ENCODE data around the gene KIF3C.
"Not testable (repeated sequence)": the region's sequence is repeated elsewhere in the genome, so short reads cannot be mapped to it uniquely, and the experiment has no call there.

The KIF3C gene

DNA sequence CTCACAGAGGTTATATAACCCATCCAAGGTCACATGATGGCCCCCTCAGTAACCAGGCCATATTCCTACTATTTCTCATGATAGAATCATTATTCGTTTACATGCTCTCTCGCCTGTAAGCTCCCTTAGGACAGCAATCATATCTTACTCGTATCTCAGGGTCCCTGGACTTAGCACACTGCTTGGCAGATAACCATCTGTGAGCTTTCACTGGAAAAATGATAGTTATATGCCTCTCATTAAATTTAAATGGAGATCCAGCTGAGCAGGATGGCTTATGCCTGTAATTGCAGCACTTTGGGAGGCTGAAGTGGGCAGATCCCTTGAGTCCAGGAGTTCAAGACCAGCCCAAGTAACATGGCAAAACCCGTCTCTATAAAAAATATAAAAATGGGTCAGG lies 21.9 kb downstream of the KIF3C start:
- DNase-seq (ENCODE audit: low read depth), result no peak

DNA sequence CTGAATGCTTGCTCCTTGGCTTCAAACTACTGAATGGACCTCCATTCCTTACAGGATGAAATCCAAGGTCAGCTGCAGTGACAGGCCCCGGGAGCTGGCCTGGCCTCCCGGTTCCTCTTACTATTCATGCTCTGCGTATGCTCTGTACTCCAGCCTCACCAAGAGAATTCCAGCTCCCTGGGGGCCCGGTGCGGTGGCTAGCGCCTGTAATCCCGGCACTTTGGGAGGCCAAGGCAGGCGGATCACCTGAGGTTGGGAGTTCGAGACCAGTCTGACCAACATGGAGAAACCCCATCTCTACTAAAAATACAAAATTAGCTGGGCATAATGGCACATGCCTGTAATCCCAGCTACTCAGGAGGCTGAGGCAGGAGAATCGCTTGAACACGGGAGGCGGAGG lies 23.7 kb downstream of the KIF3C start:
- not testable (repeated sequence) for DNase-seq (ENCODE audit: low read depth)

- DNase-seq (ENCODE audit: low read depth), result no peak
These were observed 24.6 kb downstream of the KIF3C start for GRCh38 chr2:25957743-25958142.

DNA sequence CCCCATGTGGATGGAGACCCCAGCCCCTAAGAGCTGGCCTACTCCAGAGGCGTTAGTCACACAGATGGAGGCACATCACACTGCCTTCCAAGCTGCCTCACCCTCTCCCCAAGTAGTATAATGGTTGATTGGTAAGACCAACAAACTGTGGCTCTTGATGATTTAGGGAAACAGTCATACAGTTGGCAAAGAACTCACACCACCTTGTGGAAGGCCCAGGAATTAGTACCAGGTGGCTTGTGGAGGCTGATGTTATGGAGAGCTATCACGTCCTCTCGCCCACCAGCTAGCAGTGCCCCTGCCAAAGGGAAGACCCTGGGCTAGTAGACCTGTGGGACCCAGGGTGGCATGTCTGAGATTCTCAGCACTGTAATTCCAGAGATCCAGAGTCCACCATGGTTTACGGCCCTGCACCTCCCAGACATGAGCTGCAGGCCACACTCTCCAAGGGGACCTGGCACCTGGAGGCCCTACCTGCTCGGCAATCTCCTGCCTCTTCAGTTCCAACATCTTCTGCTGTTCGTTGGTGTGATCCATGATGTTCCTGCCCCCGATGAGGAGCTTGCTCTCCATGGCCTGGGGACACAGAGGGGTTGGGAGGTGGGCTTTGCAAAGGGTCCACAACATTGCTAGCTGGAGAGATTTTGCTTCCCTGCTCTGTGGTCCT lies 26.3 kb downstream of the KIF3C start:
- no peak for DNase-seq (ENCODE audit: low read depth)

DNA sequence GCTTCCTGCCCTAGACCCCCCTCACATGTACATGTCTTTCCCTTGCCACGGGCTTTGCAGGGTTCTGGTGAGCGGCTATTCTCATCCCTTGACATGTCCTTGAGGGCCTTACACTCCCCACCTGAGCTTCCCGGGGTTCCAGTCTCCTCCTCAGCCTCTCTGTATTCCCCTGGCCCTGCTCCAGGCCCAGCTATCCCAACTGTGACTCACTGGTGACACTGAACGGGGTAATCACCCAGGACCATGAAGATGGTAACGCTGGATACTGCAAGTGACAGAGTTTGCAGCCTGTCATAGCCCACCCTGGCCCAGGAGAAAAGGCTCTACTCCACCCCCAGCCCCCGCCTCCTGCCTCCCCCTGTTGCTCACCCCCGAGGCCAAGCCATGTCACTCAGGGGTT lies 27.3 kb downstream of the KIF3C start:
- DNase-seq (ENCODE audit: low read depth), result no peak

DNA sequence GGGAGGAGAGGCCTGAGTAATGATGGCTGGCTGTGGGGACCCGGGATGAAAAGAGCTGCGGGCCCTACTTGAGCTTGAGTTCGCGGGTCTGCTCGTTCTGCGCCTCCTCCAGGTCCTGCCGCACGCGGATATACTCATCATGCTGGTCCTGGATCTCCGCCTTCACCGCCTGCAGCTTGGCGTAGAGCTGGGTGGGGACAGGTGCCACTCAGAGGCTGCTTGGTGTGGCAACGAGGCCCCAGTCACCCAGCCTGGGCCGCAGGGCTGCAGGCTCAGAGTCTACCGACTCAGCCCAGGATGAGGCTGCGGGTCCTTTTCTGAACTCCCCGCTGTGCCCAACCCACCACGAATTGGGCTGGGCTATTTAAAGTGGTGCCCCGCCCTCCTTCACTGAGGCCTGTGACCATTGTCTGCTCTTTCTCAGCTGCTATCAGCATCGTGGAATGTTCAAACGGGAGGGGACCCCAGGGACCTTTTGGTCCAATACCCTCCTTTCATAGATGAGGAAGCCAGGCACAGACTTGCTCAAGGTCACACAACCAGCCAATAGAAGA lies 28.0 kb downstream of the KIF3C start:
- no peak for DNase-seq (ENCODE audit: low read depth)

DNA sequence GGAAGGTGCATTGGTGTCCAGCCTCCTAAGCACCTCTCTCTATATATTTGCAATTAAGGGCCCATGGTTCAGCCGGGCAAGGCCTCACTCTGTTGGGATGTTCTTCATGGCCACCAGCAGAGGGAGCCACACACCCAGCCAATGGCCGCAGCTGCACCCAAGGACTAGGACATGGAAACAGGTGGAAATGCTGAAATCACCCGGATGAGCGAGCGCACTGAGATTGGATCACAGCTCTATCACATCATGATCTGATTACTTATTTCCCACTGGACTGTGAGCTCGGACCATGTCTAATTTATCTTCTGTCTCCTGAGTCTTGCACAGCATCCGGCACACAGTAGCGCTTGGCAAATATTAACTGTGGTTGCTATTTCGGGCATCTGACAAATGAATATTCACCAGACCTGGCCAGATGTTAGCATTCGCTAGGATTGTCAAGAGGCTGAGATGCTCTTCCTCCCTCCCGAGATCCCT lies 31.2 kb downstream of the KIF3C start:
- peak; percentile 59 for DNase-seq (ENCODE audit: low read depth)

DNA sequence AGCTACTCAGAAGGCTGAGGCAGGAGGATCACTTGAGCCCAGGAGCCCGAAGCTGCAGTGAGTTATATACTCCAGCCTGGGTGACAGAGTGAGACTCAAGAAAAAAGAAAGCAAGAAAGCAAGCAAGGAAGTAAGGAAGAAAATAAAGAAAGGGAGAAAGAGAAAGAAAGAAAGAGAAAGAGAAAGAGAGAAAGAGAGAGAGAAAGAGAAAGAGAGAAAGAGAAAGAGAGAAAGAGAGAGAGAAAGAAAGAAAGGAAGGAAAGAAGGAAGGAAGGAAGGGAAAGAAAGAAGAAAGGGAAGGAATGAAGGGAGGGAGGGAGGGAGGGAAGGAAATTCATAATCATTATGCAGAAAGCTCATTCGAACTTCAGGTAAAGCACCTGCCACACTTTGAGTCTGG lies 33.9 kb downstream of the KIF3C start:
- DNase-seq (ENCODE audit: low read depth), result no peak

GRCh38 chr2:25941042-25941441 lies 41.3 kb downstream of the KIF3C start:
- DNase-seq (ENCODE audit: low read depth), result no peak

GRCh38 chr2:25939257-25939668 lies 43.0 kb downstream of the KIF3C start:
- DNase-seq (ENCODE audit: low read depth), result no peak

DNA sequence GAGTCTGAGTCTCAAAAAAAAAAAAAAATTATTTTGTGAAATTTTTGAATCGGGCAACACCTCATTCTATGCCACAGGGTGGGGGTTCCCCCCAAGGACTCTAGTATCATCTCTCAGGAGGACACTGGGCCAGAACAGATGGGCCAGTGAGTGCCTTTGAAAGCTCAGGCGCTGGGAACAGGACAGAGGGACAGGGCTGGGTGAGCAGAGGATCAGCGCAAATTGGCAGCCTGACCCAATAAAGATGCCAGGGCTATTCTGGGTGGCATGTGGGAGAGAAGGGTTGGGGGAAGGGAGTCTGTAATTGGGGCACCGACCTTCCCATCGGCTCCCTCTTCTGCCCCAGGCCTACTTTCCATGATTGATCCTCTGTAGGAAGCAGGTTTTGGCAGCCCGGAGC lies 44.0 kb downstream of the KIF3C start:
- DNase-seq (ENCODE audit: low read depth), result no peak

DNA sequence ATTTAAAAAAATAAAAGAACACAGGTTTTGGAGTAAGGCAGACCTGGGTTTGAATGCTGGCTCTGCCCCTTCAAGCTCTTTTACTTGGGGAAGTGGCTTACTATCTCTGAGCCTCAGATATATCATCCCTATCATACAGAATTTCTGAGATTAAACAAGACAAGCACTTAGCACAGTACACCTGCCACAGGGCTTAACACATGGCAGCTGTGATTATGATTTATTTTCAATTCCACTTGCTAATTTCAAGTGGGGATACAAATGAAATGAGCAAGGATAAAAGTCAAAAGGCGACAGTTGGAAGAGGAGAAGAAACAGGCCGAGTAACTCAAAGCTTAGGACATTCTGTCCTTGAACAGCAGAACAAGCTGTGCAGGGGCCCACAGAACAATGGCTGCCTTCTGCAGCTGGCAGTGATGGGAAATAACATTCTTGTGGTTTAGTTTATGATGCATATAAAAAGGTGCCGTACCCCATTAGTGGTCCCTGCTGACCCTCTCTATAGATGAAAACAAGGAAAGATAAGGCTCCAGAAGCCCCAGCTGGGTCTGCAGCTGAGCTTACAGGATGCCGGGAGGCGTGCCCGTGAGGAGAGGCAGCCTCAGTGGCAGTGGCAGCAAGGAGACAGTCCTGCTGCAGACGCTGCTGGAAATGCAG lies 45.3 kb downstream of the KIF3C start:
- no peak for DNase-seq (ENCODE audit: low read depth)

GRCh38 chr2:25933622-25934021 lies 48.7 kb downstream of the KIF3C start:
- DNase-seq (ENCODE audit: low read depth), result no peak

DNA sequence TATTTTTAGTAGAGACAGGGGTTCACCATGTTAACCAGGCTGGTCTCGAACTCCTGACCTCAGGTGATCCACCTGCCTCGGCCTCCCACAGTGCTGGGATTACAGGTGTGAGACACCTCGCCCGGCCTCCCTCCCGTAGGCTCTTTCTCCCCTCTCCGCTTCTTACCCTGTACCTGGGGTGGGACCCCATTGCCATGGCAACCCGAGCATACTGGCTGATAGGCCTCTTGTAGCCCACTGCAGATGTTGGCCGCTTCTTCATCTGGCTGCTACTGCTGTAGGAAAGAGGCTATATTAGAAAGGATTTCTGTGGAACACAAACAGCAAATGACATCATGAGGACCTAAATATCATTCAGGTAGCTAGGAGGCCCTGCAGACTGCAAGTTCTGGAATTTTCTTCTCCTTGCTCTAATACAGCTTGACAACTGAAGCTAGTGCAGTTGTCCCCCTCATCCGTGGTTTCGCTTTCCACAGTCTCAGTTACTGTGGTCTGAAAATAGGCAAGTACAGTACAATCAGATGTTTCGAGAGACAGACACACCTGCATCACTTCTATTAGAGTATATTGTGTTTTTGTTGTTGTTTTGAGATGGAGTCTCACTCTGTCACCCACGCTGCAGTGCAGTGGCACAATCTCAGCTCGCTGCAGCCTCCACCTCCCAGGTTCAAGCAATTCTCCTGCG lies 52.4 kb downstream of the KIF3C start:
- no peak for DNase-seq (ENCODE audit: low read depth)

- no peak for DNase-seq (ENCODE audit: low read depth)
These were observed 53.6 kb downstream of the KIF3C start for GRCh38 chr2:25928668-25929067.

GRCh38 chr2:25926984-25927756 lies 55.1 kb downstream of the KIF3C start:
- no peak for DNase-seq (ENCODE audit: low read depth)

- no peak for DNase-seq (ENCODE audit: low read depth)
These were observed 59.8 kb downstream of the KIF3C start for GRCh38 chr2:25922501-25922900.

GRCh38 chr2:25920786-25921415 lies 61.4 kb downstream of the KIF3C start:
- DNase-seq (ENCODE audit: low read depth), result no peak

DNA sequence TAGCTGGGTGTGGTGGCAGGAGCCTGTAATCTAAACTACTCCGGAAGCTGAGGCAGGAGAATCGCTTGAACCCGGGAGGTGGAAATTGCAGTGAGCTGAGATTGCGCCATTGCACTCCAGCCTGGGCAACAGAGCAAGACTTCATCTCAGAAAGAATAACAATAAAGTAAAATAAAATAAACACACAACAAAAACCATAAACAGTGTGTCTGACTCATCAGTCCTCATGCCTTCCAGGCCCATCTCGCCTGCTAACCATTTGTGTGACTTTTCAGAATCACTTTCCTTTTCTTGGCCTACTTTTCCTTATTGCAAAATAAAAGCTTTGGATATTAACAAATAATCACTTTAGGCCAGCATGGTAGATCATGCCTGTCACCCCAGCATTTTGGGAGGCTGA lies 62.0 kb downstream of the KIF3C start:
- DNase-seq (ENCODE audit: low read depth), result peak; percentile 58

DNA sequence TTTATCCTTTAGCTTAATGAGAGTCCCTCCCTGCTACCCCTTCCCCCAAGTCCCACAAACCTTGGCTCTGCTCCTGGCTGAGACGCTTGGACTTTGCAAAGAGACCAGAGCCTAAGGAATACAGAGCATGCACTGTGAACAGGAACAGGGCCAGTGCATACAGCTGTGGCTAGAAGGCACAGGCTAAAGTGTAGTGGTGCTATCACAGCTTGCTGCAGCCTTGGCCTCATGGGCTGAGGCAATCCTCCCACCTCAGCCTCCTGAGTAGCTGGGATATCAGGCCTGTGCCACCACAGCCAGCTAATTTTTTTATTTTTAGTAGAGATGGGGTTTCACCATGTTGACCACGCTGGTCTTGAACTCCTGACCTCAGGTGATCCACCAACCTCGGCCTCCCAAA lies 64.5 kb downstream of the KIF3C start:
- no peak for DNase-seq (ENCODE audit: low read depth)

DNA sequence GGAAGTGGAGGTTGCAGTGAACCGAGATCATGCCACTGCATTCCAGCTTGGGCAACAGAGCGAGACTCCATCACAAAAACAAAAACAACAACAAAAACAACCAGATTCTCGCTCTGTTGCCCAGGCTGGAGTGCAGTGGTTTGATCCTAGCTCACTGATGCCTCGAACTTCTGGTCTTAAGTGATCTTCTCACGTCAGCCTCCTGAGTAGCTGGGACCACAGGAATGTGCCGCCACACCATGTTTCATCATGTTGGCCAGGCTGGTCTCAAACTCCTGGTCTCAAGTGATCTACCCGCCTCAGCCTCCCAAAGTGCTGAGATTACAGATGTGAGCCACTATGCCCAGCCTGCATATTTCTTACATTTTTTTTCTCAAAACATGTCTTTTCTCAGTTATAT lies 64.9 kb downstream of the KIF3C start:
- not testable (repeated sequence) for DNase-seq (ENCODE audit: low read depth)

Measured in GM04504 (cell line).